Measurements from ENCODE around the gene ABCA7. TPM values are rescaled to one million over a fixed set of nuclear protein-coding genes. Genes with fewer than 3 reads are reported as not detected.
"Not testable (repeated sequence)": the region's sequence is repeated elsewhere in the genome, so short reads cannot be mapped to it uniquely, and the experiment has no call there.

Gene ABCA7
- total RNA-seq, 1 donor from 2014 or later = 11.8 TPM

GRCh38 chr19:1015061-1015781 lies 24.7 kb upstream of the ABCA7 start:
- no peak for DNase-seq (ENCODE audit: extremely low read depth, low read depth, low spot score)

- no peak for DNase-seq (ENCODE audit: extremely low read depth, low read depth, low spot score)
Observed at GRCh38 chr19:1015782-1016646, 23.9 kb upstream of the ABCA7 start.

GRCh38 chr19:1016647-1017114 lies 23.2 kb upstream of the ABCA7 start:
- DNase-seq (ENCODE audit: extremely low read depth, low read depth, low spot score) = no peak

- no peak for DNase-seq (ENCODE audit: extremely low read depth, low read depth, low spot score)
Observed at GRCh38 chr19:1017115-1017905, 22.6 kb upstream of the ABCA7 start.

- no peak for DNase-seq (ENCODE audit: extremely low read depth, low read depth, low spot score)
Observed at GRCh38 chr19:1017906-1018305, 22.0 kb upstream of the ABCA7 start.

GRCh38 chr19:1018393-1018792 lies 21.5 kb upstream of the ABCA7 start:
- DNase-seq (ENCODE audit: extremely low read depth, low read depth, low spot score) = no peak

GRCh38 chr19:1018932-1019615 lies 20.8 kb upstream of the ABCA7 start:
- DNase-seq (ENCODE audit: extremely low read depth, low read depth, low spot score) = no peak

- DNase-seq (ENCODE audit: extremely low read depth, low read depth, low spot score) = no peak
Observed at GRCh38 chr19:1019616-1019961, 20.3 kb upstream of the ABCA7 start.

- DNase-seq (ENCODE audit: extremely low read depth, low read depth, low spot score) = no peak
Observed at GRCh38 chr19:1019980-1020867, 19.7 kb upstream of the ABCA7 start.

GRCh38 chr19:1020868-1021425 lies 19.0 kb upstream of the ABCA7 start, which contains the start of gene TMEM259:
TSS of gene TMEM259 (minus strand) at chr19:1021123. CDS start at chr19:1020996, 127 bp downstream.
- DNase-seq (ENCODE audit: extremely low read depth, low read depth, low spot score) = peak; percentile 89

GRCh38 chr19:1023883-1024188 lies 16.1 kb upstream of the ABCA7 start:
- not testable (repeated sequence) for DNase-seq (ENCODE audit: extremely low read depth, low read depth, low spot score)

- not testable (repeated sequence) for DNase-seq (ENCODE audit: extremely low read depth, low read depth, low spot score)
Observed at GRCh38 chr19:1025080-1025479, 14.8 kb upstream of the ABCA7 start.

GRCh38 chr19:1025960-1026782 lies 13.7 kb upstream of the ABCA7 start, which contains the start of gene CNN2:
TSS of gene CNN2 (plus strand) at chr19:1026608. CDS start at chr19:1026662, 54 bp downstream.
- no peak for DNase-seq (ENCODE audit: extremely low read depth, low read depth, low spot score)

GRCh38 chr19:1026783-1027649 lies 12.9 kb upstream of the ABCA7 start:
- DNase-seq (ENCODE audit: extremely low read depth, low read depth, low spot score) = no peak

GRCh38 chr19:1027650-1028061 lies 12.3 kb upstream of the ABCA7 start:
- no peak for DNase-seq (ENCODE audit: extremely low read depth, low read depth, low spot score)

GRCh38 chr19:1028062-1028926 lies 11.6 kb upstream of the ABCA7 start:
- DNase-seq (ENCODE audit: extremely low read depth, low read depth, low spot score) = no peak

Data from glomerular endothelial cell (primary cell).